GM10847 (cell line): ENCODE measurements around the gene MEGF9.

ENCODE experiments used
- POLR2A ChIP-seq: IDR thresholded peaks from 2 replicates; pipeline ENCODE4 v1.6.1; 2011; ENCODE audit not compliant: insufficient read length; ENCODE audit errors: extremely low read depth

Gene MEGF9

GRCh38 chr9:120630333-120630732, 83.9 kb downstream of the MEGF9 start:
- TF ChIP-seq POLR2A, result no peak

DNA sequence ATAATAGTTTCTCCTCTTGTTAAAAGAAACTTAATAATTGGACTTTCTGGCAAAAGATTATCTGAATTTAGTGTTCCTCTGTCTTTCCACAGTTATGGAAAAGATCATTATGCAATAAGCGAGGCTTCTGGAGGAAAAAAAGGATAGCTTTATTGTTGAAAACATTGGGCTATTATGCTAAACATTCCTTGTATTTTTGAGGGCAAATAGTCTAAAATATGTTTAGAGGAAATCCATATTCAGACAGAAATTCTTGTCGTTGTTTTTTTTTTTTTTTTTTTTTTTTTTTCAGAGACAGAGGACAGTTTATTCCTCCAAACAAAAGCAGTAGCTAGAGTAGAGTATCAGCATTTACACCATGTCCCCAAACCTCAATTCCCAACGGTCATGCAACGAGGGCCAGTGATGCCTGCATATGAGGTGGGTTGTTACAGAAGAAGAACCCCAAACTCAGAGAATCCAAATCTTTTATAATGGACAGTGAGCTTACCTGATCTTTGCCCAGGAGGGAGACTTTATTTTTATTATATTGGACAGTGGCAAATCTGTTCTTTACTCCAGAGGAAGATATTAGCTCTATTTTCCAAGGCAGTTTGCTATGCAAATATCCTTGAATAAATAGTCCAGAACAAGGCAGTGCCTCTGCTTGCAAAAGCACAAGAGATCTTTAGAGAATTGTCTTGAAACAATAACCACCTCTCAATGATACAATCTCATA, 85.9 kb downstream of the MEGF9 start:
- TF ChIP-seq POLR2A, result no peak

DNA sequence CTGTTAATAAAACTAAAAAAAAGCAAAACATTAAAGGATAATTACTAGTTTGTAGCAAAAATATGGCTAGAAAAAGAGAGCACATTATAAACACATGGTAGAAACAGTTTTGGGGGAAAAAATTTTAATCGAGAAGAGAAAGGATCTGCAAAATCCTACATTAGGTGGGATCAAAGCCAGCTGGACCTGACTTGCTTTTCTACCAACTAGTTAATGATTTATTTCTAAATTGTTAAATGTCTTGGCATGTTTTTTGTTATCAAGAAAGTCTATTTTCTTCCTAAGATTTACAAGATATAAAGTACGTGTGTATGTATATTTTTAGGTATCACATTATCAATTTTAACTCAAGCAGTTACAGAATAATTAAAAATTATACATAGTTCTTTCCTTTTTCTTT, 87.2 kb downstream of the MEGF9 start:
- TF ChIP-seq POLR2A, result no peak

GRCh38 chr9:120626512-120626911, 87.8 kb downstream of the MEGF9 start:
- TF ChIP-seq POLR2A, result no peak

- no peak for TF ChIP-seq POLR2A
Measured at GRCh38 chr9:120625222-120625621, 89.0 kb downstream of the MEGF9 start.

GRCh38 chr9:120622790-120623189, 91.5 kb downstream of the MEGF9 start:
- no peak for TF ChIP-seq POLR2A

DNA sequence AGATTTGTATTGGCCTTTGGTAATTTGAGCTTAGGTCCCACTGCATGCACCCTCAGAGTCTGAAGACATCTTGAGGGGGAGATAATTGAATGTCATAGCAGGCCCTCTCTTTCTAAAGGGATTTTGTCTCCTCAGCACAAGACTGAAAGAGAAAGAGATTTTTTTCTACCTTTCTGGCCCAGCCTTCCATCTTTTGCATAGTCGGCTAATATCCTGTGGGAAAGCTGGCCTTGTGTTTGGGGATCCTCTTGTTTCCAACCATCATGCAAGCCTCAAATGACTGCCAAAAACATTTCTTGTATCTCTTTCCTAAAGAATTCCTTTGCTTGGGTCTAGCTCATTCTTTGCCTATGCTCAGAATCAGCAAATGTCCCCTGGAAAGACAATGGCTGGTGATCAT, 92.3 kb downstream of the MEGF9 start:
- TF ChIP-seq POLR2A, result no peak

- no peak for TF ChIP-seq POLR2A
Measured at GRCh38 chr9:120619751-120620655, 94.3 kb downstream of the MEGF9 start.

DNA sequence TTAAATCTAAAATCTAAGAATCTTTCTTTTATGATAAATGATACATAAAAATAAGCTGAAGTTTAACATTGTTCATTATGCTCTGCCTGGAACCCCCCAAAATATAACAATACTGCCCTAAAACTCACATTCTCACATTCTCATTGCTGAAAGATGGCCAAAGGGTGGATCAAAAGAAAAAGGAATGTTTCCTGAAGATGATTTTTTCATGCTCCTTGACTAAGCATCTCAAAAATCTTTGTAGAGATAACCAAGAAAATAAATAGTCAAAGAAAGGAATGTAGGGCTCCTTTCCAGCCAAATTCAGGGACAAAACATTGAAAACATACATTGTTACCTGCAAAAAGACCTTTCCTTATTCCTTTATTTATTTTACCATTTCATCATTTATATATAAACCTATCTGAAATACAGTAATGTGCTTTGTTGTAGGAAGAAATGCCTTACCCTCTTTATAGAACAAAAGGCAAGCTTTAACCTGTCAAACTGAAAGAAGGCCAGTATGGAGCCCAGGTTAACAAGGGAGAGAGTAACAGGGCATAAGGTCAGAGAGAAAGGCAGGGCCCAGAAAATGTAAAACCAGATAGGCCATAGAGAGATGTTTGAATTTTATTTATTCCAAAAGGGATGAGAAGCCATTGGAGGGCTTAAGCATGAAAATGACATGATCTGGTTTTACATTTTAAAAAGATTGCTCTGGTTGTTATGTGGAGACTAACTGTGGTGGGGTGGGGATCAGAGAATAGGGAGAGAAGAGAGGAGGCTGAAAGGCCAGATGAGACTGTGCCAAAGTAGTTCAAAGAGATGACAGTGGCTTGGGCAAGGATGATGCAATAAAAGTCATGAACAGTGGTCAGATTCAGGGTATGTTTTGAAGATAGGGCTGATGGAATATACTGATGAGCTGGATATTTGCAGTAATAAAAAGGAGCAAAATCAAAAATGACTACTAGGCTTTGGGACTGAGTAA, 97.0 kb downstream of the MEGF9 start:
- no peak for TF ChIP-seq POLR2A

- no peak for TF ChIP-seq POLR2A
Measured at GRCh38 chr9:120612218-120612617, 102.1 kb downstream of the MEGF9 start.

DNA sequence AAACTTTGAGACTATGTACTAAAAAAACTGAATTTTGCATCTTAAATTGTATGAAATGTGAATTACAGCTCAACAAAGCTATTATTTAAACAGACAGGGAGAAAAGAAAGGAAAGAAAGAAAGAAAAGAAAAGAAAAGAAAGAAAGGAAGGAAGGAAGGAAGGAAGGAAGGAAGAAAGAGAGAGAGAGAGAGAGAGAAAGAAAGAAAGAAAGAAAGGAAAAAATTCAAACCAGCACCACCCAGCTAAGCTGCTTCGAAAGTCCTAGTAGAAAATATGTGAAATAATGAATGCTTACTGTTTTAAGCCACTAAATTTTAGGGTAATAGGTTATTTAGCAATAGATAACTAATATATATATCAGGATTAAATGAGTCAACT, 102.6 kb downstream of the MEGF9 start:
- TF ChIP-seq POLR2A, result no peak

DNA sequence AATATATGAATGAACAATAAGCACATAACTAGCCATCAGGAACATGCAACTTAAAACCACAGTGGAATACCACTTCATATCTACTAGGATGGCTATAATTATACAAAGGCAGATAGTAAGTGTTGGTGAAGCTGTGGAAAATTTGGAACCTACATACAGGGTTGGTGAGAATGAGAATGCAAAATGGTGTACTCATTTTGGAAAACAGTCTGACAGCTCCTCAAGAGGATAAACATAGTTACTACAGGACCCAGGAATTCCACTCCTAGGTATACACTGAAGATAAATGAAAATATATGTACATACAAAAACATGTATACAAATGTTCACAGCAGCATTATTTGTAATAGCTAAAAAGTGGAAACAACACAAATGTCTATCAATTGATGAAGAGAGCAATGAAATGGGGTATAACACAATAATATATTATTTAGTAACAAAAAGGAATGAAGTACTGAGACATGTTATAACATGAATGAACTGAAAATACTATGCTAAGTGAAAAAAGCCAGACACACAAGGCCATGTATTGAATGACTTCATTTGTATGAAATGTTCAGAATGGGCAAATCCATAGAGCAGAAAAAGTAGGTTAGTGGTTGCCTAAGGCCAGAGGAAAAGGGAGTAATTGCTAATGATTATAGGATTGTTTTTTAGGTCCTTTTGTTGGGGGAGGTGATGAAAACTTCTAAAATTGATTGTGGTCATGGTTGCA, 103.1 kb downstream of the MEGF9 start:
- TF ChIP-seq POLR2A, result no peak

- no peak for TF ChIP-seq POLR2A
Measured at GRCh38 chr9:120609636-120610035, 104.6 kb downstream of the MEGF9 start.

GRCh38 chr9:120608421-120608820, 105.8 kb downstream of the MEGF9 start:
- no peak for TF ChIP-seq POLR2A

GRCh38 chr9:120603591-120603990, 110.7 kb downstream of the MEGF9 start:
- no peak for TF ChIP-seq POLR2A
